Neuron (in vitro differentiated cells): ENCODE measurements around the gene SKIDA1.

ENCODE experiments used
- H2AFZ ChIP-seq: one replicate; pipeline ENCODE4 v1.6.1; 2013; ENCODE audit warnings: low read depth, mild to moderate bottlenecking, inconsistent platforms, low read length, moderate library complexity
- H3K27me3 ChIP-seq: one replicate; pipeline ENCODE4 v1.6.1; 2013; ENCODE audit warnings: low read length; ENCODE audit not compliant: insufficient read depth
- H3K36me3 ChIP-seq: one replicate; pipeline ENCODE4 v1.6.1; 2013; ENCODE audit warnings: low read length; ENCODE audit not compliant: insufficient read depth
- H3K4me1 ChIP-seq: one replicate; pipeline ENCODE4 v1.6.1; 2013; ENCODE audit warnings: low read length; ENCODE audit not compliant: insufficient read depth
- H3K4me3 ChIP-seq: 2 replicates; pipeline ENCODE4 v1.5.1; 2013; ENCODE audit warnings: mild to moderate bottlenecking, low read length, moderate library complexity
- H3K9me3 ChIP-seq: one replicate; pipeline ENCODE4 v1.6.1; 2013; ENCODE audit warnings: low read length

Gene SKIDA1

GRCh38 chr10:21490028-21490710 is 35.3 kb downstream of the SKIDA1 start:
- Histone ChIP-seq H3K4me3 (no peak overlapping the region), H3K27me3 (no peaks in the 10 kb centered on the region), H3K4me1 (peaks cover 17% of the 10 kb centered on the region), H3K9me3 (no peaks in the 10 kb centered on the region), H2AFZ (no peak overlapping the region), H3K36me3 (no peaks in the 10 kb centered on the region)

GRCh38 chr10:21488957-21489446 is 36.5 kb downstream of the SKIDA1 start:
- no peaks in the 10 kb centered on the region for H3K36me3 ChIP-seq
- no peaks in the 10 kb centered on the region for H3K27me3 ChIP-seq
- H2AFZ ChIP-seq: no peak overlapping the region
- peaks cover 11% of the 10 kb centered on the region for H3K4me1 ChIP-seq
- no peak overlapping the region for H3K4me3 ChIP-seq
- no peaks in the 10 kb centered on the region for H3K9me3 ChIP-seq

- Histone ChIP-seq H3K4me3 (no peak overlapping the region), H3K4me1 (peaks cover 8% of the 10 kb centered on the region), H3K9me3 (no peaks in the 10 kb centered on the region), H2AFZ (no peak overlapping the region), H3K27me3 (no peaks in the 10 kb centered on the region), H3K36me3 (no peaks in the 10 kb centered on the region)
Observed at GRCh38 chr10:21488246-21488956, 37.1 kb downstream of the SKIDA1 start.

GRCh38 chr10:21487416-21488180 is 37.9 kb downstream of the SKIDA1 start:
- Histone ChIP-seq H3K27me3 (no peaks in the 10 kb centered on the region), H3K36me3 (no peaks in the 10 kb centered on the region), H3K4me3 (no peak overlapping the region), H3K4me1 (peaks cover 8% of the 10 kb centered on the region), H3K9me3 (no peaks in the 10 kb centered on the region), H2AFZ (no peak overlapping the region)

GRCh38 chr10:21482821-21483220 is 42.7 kb downstream of the SKIDA1 start:
- Histone ChIP-seq H3K9me3 (no peaks in the 10 kb centered on the region), H3K36me3 (no peaks in the 10 kb centered on the region), H3K4me1 (no peaks in the 10 kb centered on the region), H3K27me3 (no peaks in the 10 kb centered on the region), H3K4me3 (no peak overlapping the region), H2AFZ (no peak overlapping the region)

GRCh38 chr10:21481407-21481806 is 44.1 kb downstream of the SKIDA1 start:
- H3K9me3 ChIP-seq: no peaks in the 10 kb centered on the region

GRCh38 chr10:21479570-21480315 is 45.7 kb downstream of the SKIDA1 start:
- Histone ChIP-seq H3K36me3 (no peaks in the 10 kb centered on the region), H3K4me1 (no peaks in the 10 kb centered on the region), H2AFZ (no peak overlapping the region), H3K9me3 (no peaks in the 10 kb centered on the region), H3K27me3 (no peaks in the 10 kb centered on the region), H3K4me3 (no peak overlapping the region)

More at GRCh38 chr10:21481407-21481806, 44.1 kb downstream of the SKIDA1 start:
- Histone ChIP-seq H3K36me3 (no peaks in the 10 kb centered on the region), H3K4me1 (no peaks in the 10 kb centered on the region), H3K27me3 (no peaks in the 10 kb centered on the region), H3K4me3 (no peak overlapping the region), H2AFZ (no peak overlapping the region)

GRCh38 chr10:21475393-21475792 is 50.1 kb downstream of the SKIDA1 start:
- H3K9me3 ChIP-seq: no peaks in the 10 kb centered on the region
- H3K4me1 ChIP-seq: no peaks in the 10 kb centered on the region
- no peak overlapping the region for H3K4me3 ChIP-seq
- H2AFZ ChIP-seq: no peak overlapping the region
- no peaks in the 10 kb centered on the region for H3K27me3 ChIP-seq
- H3K36me3 ChIP-seq: no peaks in the 10 kb centered on the region

- Histone ChIP-seq H3K4me3 (no peak overlapping the region), H3K9me3 (no peaks in the 10 kb centered on the region), H3K4me1 (no peaks in the 10 kb centered on the region), H2AFZ (peak overlapping the region; percentile 21), H3K36me3 (no peaks in the 10 kb centered on the region), H3K27me3 (no peaks in the 10 kb centered on the region)
Observed at GRCh38 chr10:21473541-21473940, 51.9 kb downstream of the SKIDA1 start.

GRCh38 chr10:21473135-21473534 is 52.3 kb downstream of the SKIDA1 start:
- no peak overlapping the region for H3K4me3 ChIP-seq
- no peaks in the 10 kb centered on the region for H3K4me1 ChIP-seq
- H3K36me3 ChIP-seq: no peaks in the 10 kb centered on the region
- H2AFZ ChIP-seq: peak overlapping the region; percentile 21
- H3K27me3 ChIP-seq: no peaks in the 10 kb centered on the region
- no peaks in the 10 kb centered on the region for H3K9me3 ChIP-seq

GRCh38 chr10:21468086-21468485 is 57.4 kb downstream of the SKIDA1 start:
- no peaks in the 10 kb centered on the region for H3K4me1 ChIP-seq
- H3K27me3 ChIP-seq: no peaks in the 10 kb centered on the region
- H3K36me3 ChIP-seq: no peaks in the 10 kb centered on the region
- H3K9me3 ChIP-seq: no peaks in the 10 kb centered on the region
- H2AFZ ChIP-seq: no peak overlapping the region
- H3K4me3 ChIP-seq: no peak overlapping the region

- H3K4me1 ChIP-seq: no peaks in the 10 kb centered on the region
- H3K27me3 ChIP-seq: no peaks in the 10 kb centered on the region
- H3K9me3 ChIP-seq: no peaks in the 10 kb centered on the region
- no peak overlapping the region for H3K4me3 ChIP-seq
- H3K36me3 ChIP-seq: no peaks in the 10 kb centered on the region
- no peak overlapping the region for H2AFZ ChIP-seq
Observed at GRCh38 chr10:21467633-21468032, 57.8 kb downstream of the SKIDA1 start.
